DOHH2 (cell line): ENCODE measurements around the gene PDE11A.

ENCODE experiments used
- H3F3A ChIP-seq: fragments of 200-600 bp; sonication (generic), shearing (Covaris generic); 2 replicates; pipeline ENCODE4 v1.6.0; 2016; ENCODE audit warnings: antibody characterized with exemption, mild to moderate bottlenecking; ENCODE audit not compliant: control insufficient read depth, insufficient read depth
- H3K27ac ChIP-seq: fragments of 200-600 bp; sonication (generic); 2 replicates; pipeline ENCODE4 v1.5.1; 2014; ENCODE audit warnings: low read depth, mild to moderate bottlenecking, low read length, moderate library complexity
- H3K27me3 ChIP-seq: fragments of 200-600 bp; sonication (generic); 2 replicates; pipeline ENCODE4 v1.6.1; 2014; ENCODE audit warnings: mild to moderate bottlenecking, low read length, mixed read lengths; ENCODE audit not compliant: control insufficient read depth
- H3K36me3 ChIP-seq: fragments of 200-600 bp; sonication (generic); 2 replicates; pipeline ENCODE4 v1.6.1; 2014; ENCODE audit warnings: mild to moderate bottlenecking, low read length, moderate library complexity, mixed read lengths; ENCODE audit not compliant: control insufficient read depth
- H3K4me1 ChIP-seq: fragments of 200-600 bp; sonication (generic); 2 replicates; pipeline ENCODE4 v1.6.1; 2014; ENCODE audit warnings: mild to moderate bottlenecking, low read length, mixed read lengths; ENCODE audit not compliant: control insufficient read depth
- H3K4me2 ChIP-seq: fragments of 200-600 bp; sonication (generic); 2 replicates; pipeline ENCODE4 v1.6.0; 2014; ENCODE audit warnings: mild to moderate bottlenecking, low read length, moderate library complexity
- H3K4me3 ChIP-seq: fragments of 200-600 bp; sonication (generic); 2 replicates; pipeline ENCODE4 v1.5.1; 2014; ENCODE audit warnings: mild to moderate bottlenecking, low read length, mixed read lengths
- H3K79me2 ChIP-seq: fragments of 200-600 bp; sonication (generic); 2 replicates; pipeline ENCODE4 v1.6.1; 2014; ENCODE audit warnings: mild to moderate bottlenecking, low read length, mixed read lengths; ENCODE audit not compliant: control insufficient read depth
- H3K9me2 ChIP-seq: fragments of 200-600 bp; sonication (generic); replicated peaks from 2 replicates; pipeline ENCODE4 v1.6.1; 2014; ENCODE audit warnings: mild to moderate bottlenecking, low read length, mixed read lengths; ENCODE audit not compliant: control insufficient read depth
- H3K9me3 ChIP-seq: fragments of 200-600 bp; sonication (generic); 2 replicates; pipeline ENCODE4 v1.6.1; 2014; ENCODE audit warnings: antibody characterized with exemption, low read length, mixed read lengths; ENCODE audit not compliant: control insufficient read depth, insufficient read depth
- H4K20me1 ChIP-seq: fragments of 200-600 bp; sonication (generic); 2 replicates; pipeline ENCODE4 v1.6.0; 2014; ENCODE audit warnings: low read depth, mild to moderate bottlenecking, antibody characterized with exemption, low read length, moderate library complexity; ENCODE audit not compliant: control insufficient read depth, insufficient read depth
- EZH2phosphoT487 ChIP-seq: fragments of 200-600 bp; sonication (generic); IDR thresholded peaks from 2 replicates; pipeline ENCODE4 v1.6.1; 2017; ENCODE audit warnings: borderline replicate concordance, mild to moderate bottlenecking, antibody characterized with exemption, low read length, moderate library complexity, mixed read lengths
- TF ChIP-seq, protein P1 (sequence below): fragments of 200-600 bp; sonication (generic); IDR thresholded peaks from one replicate; pipeline ENCODE4 v1.5.1; 2014; ENCODE audit warnings: antibody characterized with exemption, mild to moderate bottlenecking, low read depth, low read length; ENCODE audit not compliant: poor library complexity, severe bottlenecking

Gene PDE11A

DNA sequence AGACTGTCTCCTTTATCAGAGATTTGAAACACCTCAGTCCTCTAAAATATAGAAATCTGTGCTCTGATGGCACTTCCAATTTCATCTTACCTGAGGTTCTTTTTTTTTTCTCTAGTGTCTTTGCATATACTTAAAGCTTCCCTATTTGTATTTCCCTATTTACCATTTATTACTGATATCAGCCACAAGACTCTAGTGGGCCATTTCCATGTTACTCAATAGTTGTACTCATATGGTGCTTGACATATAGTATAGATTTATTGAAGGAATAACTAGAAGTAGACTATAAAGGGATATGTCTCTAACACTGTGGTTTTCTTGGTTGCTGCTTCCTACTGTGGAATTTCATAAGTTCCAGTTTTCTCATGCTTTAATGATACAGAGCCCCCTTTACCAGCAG is 42.7 kb upstream of the PDE11A start:
- Histone ChIP-seq H3K27ac (no peak overlapping the region), H3K9me2 (no peaks in the 10 kb centered on the region), H3F3A (no peaks in the 10 kb centered on the region), H3K4me3 (no peak overlapping the region), H3K79me2 (peaks cover 18% of the 10 kb centered on the region), H3K27me3 (no peaks in the 10 kb centered on the region), H3K4me2 (no peak overlapping the region), H3K4me1 (peaks cover 12% of the 10 kb centered on the region), H3K9me3 (no peaks in the 10 kb centered on the region), H4K20me1 (no peaks in the 10 kb centered on the region), H3K36me3 (peaks cover 37% of the 10 kb centered on the region)
- no peak for TF ChIP-seq EZH2phosphoT487
- TF ChIP-seq, protein P1, sequence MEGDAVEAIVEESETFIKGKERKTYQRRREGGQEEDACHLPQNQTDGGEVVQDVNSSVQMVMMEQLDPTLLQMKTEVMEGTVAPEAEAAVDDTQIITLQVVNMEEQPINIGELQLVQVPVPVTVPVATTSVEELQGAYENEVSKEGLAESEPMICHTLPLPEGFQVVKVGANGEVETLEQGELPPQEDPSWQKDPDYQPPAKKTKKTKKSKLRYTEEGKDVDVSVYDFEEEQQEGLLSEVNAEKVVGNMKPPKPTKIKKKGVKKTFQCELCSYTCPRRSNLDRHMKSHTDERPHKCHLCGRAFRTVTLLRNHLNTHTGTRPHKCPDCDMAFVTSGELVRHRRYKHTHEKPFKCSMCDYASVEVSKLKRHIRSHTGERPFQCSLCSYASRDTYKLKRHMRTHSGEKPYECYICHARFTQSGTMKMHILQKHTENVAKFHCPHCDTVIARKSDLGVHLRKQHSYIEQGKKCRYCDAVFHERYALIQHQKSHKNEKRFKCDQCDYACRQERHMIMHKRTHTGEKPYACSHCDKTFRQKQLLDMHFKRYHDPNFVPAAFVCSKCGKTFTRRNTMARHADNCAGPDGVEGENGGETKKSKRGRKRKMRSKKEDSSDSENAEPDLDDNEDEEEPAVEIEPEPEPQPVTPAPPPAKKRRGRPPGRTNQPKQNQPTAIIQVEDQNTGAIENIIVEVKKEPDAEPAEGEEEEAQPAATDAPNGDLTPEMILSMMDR = no peak

DNA sequence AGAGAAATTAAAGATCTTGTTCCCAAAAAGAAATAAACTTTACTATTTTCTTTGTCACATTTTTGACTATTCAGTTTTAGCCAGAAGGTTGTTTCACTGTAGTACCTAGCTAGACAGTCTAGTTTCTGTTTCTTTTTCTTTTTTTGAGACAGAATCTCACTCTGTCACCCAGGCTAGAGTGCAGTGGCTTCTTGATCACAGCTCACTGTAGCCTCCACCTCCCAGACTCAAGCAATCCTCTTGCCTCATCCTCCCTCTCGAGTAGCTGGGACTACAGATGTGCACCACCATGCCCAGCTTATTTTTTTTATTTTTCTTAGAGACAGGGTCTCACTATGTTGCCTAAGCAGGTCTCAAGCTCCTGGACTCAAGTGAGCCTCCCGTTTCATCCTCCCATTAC is 41.9 kb upstream of the PDE11A start:
- no peak overlapping the region for H3K27ac ChIP-seq
- no peak for TF ChIP-seq EZH2phosphoT487
- TF ChIP-seq, protein P1 = no peak
- H3K9me2 ChIP-seq = no peaks in the 10 kb centered on the region
- H4K20me1 ChIP-seq = no peaks in the 10 kb centered on the region
- no peaks in the 10 kb centered on the region for H3K9me3 ChIP-seq
- peaks cover 18% of the 10 kb centered on the region for H3K79me2 ChIP-seq
- H3K4me2 ChIP-seq = no peak overlapping the region
- H3F3A ChIP-seq = no peaks in the 10 kb centered on the region
- H3K36me3 ChIP-seq = peaks cover 30% of the 10 kb centered on the region
- H3K4me1 ChIP-seq = peaks cover 12% of the 10 kb centered on the region
- H3K27me3 ChIP-seq = no peaks in the 10 kb centered on the region
- H3K4me3 ChIP-seq = no peak overlapping the region

DNA sequence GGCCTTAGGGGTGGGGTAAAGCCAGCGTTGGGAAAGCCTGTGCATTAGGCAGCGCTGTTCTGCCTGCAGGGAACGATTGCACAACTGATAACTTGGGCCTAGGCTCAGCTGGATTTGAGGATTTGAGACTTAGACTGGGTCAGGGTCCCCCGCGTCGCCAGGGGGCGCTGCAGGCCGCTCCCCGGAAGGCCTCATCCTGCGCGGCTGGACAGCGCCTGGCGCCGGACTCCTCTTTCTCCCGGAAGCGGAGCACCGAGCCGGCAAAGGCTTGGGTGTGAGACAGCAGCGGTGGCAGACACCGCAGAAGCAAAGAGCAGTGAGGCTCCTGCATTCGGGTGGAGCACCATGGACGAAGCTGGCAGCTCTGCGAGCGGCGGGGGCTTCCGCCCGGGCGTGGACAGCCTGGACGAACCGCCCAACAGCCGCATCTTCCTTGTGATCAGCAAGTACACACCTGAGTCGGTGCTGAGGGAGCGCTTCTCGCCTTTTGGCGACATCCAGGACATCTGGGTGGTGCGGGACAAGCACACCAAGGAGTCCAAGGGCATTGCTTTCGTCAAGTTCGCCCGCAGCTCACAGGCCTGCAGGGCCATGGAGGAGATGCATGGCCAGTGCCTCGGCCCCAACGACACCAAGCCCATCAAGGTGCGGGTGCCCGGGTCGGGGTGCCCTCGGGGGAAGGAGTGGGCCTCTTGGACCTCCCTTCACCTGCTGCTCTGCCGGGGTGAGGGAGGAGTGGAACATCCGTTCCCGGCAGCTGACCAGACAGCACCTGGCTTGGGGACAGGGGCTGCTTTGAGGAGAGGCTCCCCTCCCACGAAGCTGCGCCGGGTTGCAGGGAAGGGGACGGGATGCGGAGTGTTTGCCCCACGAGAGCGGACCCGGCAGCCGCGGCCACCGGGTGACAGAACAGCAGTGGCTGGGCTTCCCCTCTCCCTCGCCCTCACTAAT is 39.9 kb upstream of the PDE11A start, which contains the start of gene RBM45:
Gene RBM45, plus strand, starts transcription at position 236 of the 951 bp plus-strand sequence. Its CDS starts 110 bp downstream, at position 346.
- Histone ChIP-seq H3K27me3 (no peaks in the 10 kb centered on the region), H3K4me1 (peaks cover 12% of the 10 kb centered on the region), H3K27ac (no peak within 1 kb of the TSS; the same call in 1 of the 2 replicates), H3K4me3 (peak within 1 kb of the TSS; percentile 99), H3K36me3 (peaks cover 12% of the 10 kb centered on the region), H3F3A (no peaks in the 10 kb centered on the region), H3K9me2 (no peaks in the 10 kb centered on the region), H4K20me1 (no peaks in the 10 kb centered on the region), H3K79me2 (peaks cover 18% of the 10 kb centered on the region), H3K4me2 (peak within 1 kb of the TSS; percentile 89), H3K9me3 (no peaks in the 10 kb centered on the region)
- no peak for TF ChIP-seq EZH2phosphoT487
- TF ChIP-seq, protein P1 = peak; percentile 91
